LNCaP clone FGC (cell line): ENCODE data around the gene PPP1R16B.

Experiments
- DNase-seq: peaks from one replicate; pipeline ENCODE4 v3.0.0-alpha.2; 2011; ENCODE audit warnings: low read depth
- H3K4me3 ChIP-seq: 2 replicates; pipeline ENCODE4 v1.5.1; 2011; ENCODE audit warnings: mild to moderate bottlenecking, low read depth, low read length, control low read depth
- CTCF ChIP-seq: IDR thresholded peaks from 2 replicates; pipeline ENCODE4 v1.5.1; 2012; ENCODE audit warnings: mild to moderate bottlenecking; ENCODE audit not compliant: control insufficient read depth, insufficient read depth; ENCODE audit errors: extremely low read depth

PPP1R16B gene

DNA sequence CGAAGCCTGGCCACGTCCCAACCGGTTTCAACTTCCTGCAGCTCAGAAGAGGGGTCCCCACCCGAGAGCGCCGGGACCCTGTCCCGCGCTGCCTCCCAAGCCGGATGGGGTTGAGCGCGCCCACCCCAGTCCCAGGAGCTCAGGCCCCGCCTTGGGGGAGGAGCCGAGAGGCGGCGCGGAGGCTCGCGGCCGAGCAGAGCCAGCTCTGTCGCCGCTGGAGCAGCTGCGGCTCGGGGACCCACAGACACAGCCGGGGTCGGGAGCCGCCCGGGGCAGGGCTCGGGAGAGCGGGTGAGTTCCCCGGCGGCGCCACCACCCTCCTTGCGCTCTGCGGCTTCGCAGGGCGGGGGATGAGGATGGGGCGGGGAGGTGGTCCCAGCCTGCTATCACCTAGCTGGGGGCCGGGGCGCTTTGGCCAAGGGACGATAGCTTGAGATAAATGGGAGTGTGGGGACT is at the start of gene PPP1R16B:
PPP1R16B (plus strand) TSS at position 196 of the 456 bp plus-strand sequence. CDS start 30,229 bp downstream, outside the sequence.
- DNase-seq = no peak
- H3K4me3 ChIP-seq = no peak within 1 kb of the TSS
- TF ChIP-seq CTCF = no peak

DNA sequence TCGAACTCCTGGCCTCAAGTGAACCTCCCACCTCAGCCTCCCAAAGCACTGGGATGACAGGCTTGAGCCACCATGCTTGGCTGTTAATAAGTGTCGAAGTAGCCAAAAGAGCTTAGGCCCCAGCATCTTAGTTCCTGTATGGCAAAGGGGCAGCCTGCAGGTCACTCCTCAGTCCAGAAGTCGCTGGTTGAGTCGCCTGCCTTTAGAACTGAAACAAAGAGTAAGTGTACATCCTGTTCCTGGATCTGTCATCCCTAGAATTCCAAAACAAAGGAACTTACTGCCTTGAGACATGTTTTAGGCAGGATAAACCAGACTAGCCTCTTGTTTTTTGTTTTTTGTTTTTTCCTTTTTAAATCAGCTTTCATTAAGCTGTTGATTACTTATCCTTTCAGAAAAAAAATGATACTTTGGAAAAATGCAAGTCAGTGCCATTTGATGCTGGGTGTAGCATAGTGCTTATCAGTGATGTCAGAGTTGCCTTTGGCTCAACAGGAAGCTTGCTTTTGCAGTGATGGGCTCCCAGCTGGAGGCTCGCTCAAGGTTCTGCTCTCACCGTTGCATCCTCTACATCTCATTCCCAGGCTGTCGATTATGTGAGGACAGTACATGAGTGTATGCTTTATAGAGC is 48.2 kb upstream of the PPP1R16B start:
- DNase-seq = no peak
- no peak for TF ChIP-seq CTCF
- H3K4me3 ChIP-seq = no peak overlapping the region

DNA sequence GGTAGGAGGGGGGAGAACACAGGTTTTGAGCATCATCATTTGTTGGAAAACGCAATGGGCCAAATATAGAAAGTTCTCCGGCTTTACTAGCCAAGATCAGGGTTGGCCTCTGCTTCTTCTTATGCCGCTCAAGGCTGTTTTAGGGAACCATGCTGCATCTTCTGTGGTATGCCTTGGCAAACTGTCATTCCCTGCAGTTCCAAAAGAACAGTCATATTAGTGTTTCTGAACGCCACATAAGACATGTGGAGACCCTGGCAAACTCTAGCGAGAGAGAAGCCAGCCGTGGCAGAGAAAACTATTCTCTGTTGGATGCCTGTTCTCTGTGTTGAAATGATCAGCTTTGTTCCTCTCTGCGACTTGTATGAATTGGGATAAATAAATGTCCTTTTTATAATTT is 46.4 kb upstream of the PPP1R16B start:
- no peak for DNase-seq
- H3K4me3 ChIP-seq = no peak overlapping the region
- no peak for TF ChIP-seq CTCF

DNA sequence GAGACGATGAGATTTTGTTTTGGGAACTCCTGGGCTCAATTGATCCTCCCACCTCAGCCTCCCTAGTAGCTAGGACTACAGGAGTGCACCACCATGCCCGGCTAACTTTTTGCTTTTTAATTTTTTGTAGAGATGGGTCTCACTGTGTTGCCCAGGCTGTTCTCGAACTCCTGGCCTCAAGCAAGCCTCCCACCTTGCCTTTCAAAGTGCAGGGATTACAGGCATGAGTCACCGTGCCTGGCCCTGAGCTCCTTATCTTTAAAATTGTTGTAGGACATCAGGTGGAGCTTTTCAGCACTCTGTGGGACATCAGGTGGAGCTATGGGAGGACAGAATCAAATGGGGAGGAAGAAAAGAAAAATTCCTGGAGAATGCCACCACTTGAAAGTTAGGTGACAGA is 44.5 kb upstream of the PPP1R16B start:
- no peak for TF ChIP-seq CTCF
- H3K4me3 ChIP-seq = no peak overlapping the region
- DNase-seq = no peak

GRCh38 chr20:38762174-38762573 is 43.3 kb upstream of the PPP1R16B start:
- no peak for TF ChIP-seq CTCF
- H3K4me3 ChIP-seq = no peak overlapping the region
- no peak for DNase-seq

- no peak overlapping the region for H3K4me3 ChIP-seq
- DNase-seq = no peak
- no peak for TF ChIP-seq CTCF
Observed at GRCh38 chr20:38763616-38764015, 41.9 kb upstream of the PPP1R16B start.

GRCh38 chr20:38764567-38765318 is 40.8 kb upstream of the PPP1R16B start:
- no peak overlapping the region for H3K4me3 ChIP-seq
- no peak for DNase-seq
- TF ChIP-seq CTCF = no peak
